Amniotic stem cell (primary cell): ENCODE results near the gene SMAP2.

Source experiments
- DNase-seq: peaks from one replicate; lab custom pipeline; 2025; lab: John Stamatoyannopoulos, UW

SMAP2 gene

DNA sequence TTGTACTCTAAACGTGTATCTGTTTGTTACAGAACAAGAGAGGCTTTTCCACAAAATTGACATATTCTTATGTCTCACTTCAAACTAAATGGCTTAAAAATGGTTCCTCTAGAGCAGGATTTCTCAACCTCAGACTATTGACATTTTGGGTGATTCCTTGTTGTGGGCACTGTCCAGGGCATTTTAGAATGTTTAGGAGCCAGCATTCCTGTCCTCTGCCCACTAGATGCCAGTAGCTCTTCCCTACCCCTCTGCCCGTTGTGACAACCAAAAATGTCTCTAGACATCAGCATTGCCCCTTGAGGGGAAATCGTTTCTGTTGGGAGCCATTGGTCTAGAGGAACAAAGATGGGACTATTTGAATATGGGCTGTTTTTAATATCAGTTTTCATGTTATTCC is 17.3 kb downstream of the SMAP2 start:
- no peak for DNase-seq

DNA sequence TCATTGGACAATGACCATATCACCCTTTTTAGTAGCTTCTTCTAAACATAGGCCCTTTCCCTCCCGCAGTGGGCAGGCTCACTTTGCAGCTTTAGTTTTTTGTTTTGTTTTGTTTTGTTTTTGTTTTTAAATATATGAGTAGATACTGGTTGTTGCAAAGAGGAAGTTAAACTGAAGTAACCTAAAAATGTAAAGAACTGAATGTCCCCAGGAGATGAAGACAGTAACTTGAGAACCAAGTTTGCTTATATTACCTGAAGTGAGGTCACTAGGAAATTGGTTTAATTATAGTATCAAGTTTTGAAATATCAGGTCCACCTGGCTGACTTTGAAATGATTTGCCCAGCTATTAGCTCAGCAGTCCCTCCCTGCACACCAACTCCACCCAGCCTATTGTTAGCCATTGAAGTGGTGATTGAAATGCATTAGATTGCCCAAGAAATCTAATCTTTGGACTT is 18.2 kb downstream of the SMAP2 start:
- no peak for DNase-seq

DNA sequence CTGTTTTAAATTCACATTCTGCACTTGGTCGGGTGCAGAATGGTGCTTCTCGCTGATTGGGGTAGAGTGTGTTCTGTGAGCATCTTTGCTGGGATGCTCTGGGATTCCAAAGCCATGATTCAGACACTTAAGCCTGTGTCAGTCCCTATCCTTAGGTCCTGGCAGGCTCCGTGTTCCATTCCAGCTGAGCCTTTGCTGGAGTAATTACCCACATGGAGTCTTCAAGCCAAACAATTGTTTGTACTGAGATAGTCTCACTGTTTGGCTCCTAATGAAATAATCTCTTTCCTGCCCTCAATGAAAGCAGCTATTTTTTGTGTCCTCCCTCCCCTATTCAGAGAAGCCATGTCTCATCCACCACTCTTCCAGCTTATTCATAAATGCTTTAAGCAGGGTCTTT is 18.7 kb downstream of the SMAP2 start:
- no peak for DNase-seq

DNA sequence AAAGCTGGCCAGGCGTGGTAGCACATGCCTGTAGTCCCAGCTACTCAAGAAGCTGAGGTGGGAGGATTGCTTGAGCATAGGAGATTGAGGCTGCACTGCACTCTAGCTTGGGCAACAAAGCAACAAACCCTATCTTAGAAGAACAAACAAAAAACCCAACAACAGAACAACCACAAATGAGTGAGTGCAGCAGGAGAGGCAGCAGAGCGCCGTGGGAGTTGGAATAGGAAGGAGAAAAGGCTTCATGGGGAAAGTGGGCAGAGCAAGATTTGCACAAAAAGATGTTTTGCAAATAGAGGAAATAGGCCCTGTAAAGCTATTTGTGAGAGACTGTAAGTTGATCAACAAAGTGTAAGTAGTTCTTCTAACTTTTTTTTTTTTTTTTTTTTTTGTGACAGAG is 19.6 kb downstream of the SMAP2 start:
- no peak for DNase-seq

DNA sequence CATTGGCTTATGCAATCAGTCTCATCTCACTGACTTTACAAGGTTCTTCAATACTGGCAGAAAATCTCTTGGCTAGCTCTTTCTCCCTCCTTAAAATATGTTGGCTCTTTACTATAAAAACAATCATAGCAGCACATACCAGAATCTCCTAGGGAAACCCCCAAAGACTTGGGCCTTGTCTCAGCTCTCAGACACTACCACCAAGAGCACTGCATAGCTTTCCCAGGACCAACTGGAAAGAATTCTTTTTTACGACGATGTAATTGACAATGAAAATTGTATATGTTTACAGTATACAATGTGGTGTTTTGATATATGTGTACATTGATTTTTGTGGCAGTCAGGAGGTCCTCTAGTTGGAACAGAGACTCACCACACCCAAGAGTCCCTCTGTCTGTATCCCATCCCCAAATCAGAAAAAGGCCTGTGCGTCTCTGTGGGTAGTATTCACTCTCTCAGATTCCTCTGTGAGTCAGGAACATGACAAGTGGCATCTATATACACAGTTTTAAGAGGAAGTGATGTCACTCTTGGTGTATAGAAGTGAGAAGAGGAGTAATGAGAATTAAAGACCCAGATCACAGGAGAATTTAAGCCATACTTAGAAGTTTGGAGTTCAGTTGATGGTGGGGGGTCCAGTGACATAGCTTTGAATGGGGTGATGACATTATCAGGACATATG is 21.1 kb downstream of the SMAP2 start:
- DNase-seq = no peak

DNA sequence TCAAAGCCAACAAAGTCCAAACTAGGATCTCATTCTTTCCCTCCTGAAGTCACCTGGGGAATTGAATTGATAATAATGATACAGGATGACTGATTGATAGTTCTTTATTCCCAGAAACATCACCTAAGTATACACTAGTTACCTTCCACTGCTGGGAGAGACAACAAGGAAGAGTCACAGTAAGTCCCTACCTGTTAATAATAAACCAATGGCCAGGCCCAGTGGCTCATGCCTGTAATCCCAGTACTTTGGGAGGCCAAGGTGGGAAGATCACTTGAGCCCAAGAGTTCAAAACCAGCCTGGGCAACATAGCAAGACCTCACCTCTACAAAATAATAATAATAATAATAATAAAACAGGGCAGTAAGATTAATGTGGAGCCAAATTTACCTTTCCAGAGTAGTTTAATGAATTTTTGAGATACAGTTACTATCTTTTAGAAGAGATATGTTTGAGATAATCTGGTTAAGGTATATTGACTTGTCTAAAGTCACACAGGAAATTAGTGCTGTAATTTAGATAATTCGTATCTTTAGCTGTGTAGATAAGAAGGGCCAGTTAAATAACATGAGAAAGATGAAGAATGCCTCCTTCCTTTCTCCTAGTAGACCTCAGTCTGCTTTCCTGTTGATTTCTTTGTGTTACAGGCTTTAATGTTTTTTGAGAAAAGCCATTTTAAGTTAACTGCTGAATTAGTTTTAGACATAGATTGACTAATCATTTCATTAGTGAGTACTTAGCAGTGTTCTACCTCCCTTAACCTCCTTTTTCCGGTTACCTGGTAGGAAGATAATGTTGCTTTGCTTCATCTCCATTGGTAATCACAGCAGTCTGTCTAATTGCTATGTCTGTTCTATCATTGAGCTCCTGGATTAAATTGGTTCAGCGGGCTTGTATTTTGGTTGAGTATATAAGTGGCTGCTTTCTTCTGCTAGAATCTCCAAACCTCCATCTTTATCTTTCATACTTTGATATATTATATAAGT is 22.0 kb downstream of the SMAP2 start:
- DNase-seq = no peak

DNA sequence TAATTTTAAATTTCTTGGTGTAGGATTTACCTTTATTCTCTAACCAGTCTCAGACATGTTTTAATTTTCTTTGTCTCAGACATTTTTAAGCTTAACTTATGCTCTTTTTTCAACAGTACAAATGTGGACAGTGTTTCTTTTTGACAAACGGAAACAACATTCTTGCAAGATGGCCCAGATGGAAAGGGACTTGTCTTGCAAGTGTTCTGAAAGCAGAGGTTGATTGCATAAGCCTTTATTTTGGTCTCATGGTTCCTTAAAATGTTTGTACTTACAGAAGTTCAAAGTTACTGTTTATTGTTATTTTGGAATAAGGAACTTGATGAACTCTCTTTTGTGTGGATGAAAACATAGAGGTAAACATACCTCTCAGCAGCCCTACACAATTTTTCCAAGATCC is 22.9 kb downstream of the SMAP2 start:
- DNase-seq = no peak

DNA sequence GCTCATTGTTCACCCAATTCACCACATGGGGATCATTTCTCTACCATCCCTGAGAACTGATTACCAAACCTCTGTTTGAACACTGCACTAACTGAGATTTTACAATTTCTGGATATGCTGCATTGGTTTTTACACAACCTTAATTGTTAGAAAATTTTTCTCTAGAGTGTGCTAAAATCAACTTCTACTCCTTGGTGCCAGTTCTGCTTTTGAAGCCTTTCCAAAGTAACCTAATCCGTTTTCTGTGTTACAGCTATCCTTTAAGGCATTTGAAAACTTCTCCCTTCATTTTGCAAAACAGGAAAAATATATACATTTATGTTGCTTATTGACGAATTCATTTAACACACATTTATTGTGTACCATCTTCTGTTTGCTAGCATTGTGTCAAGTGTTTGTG is 23.7 kb downstream of the SMAP2 start:
- DNase-seq = no peak

DNA sequence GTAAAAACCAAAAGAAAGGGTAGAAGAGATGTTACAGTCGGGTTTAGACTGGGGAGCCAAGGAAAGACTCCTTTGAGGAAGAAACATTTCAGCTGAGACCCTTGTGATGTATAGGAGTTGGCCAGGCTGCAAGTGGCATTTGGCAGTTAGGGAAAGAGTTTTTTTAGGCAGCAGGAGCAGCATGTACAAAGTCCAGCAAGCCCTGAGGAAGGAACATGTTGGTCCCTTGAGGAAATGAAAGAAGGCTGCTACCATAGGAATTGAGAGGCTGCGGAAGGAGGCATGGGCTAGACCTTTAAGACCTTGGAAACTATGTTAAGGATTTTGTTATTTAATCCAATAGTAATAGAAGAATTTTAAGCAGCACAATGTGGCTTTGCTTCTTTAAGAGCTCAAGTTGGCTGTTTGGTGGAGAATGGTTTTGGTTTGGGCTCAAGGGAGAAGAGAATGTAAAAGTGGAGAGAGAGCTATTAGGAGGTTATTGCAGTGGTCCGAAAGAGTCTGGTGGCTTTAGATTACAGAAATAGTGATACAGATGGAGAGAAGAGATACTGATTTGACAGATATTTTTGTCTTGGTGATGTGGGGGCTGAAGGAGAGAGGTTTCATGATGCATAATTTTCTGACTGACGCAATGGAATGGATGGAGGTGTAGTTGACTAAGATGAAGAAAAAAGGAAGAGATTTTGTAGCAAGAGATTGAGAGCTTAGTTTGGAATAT is 26.6 kb downstream of the SMAP2 start:
- DNase-seq = no peak

DNA sequence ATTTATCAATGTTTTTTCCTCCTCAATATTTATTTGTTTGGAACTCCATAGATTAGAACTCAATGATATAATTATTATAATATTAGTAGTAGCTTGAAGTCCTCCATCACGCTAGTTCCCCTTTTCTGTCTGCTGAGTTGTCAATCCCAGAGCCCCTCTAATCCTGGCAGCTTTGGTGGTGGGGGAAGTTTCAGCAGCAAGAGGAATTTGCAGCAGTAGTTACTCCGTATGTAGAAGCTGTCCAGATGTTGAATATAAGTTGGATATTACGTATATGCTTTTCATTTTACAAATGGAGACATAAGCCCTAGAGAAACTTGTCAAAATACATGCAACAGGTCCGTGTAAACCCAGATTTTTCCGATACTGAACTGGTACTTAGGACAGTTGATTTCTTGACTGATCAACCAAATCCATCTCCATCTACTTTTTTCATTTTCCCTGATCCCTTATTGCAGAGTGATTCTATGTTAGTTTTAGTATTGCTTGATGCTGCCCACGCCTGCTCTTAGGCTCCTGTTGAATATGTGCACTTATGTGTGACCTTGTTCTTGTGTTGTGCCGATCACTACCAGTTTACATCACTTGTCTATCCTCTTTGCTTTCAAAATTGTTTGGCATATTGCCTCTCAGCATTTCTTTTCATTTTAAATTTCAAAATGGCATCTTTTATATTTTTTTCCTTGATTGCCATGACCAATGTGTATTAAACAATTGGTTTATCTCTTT is 28.1 kb downstream of the SMAP2 start:
- no peak for DNase-seq

DNA sequence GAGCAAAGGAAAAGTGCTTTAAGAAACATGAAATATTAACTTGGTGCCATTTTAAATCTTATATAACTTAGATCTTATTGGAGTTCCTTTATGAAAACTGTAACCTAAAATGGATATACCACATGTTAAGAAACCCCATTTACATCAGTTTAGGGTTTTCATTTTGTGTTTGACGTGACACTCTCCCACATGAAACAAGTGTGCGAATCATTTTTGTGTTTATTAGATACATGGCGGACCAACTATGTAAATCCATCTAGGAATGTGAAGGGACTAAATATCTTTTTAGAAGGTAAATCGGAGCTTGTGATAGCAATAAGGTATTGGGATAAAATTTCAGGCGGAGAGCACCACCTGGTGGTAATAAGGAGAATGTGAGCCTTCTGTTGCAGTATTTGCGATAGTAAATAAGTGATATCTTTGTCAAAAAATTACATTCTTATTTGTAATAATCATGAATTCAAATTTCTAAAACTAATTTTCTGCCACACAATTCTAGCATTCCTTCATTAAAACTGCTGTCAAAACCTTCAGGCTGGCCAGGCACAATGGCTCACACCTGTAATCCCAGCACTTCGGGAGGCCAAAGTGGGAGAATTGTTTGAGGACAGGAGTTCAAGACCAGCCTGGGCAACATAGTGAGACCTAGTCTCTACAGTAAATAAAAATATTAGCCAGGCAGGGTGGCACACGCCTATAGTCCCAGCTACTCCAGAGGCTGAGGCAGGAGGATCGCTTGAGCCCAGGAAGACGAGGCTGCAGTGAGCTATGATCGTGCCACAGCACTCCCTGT is 31.3 kb downstream of the SMAP2 start:
- no peak for DNase-seq

DNA sequence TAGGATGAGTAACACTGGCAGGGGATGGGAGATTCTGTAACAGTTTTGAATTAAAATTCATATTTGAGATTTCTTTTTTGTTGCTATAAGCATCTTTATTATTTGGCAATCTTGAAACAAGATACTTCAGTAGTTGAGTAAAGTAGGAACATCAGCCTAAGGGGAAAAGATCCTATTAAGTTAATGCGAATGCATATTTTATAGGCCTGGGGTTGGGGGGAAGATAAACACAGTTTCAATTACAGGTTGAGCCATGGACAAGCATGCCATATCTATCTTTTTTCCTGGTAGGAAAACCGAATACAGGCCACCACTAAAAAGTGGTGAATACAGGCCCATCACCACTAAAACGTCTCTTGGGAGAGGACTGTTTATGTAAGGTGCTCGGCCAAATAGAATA is 32.3 kb downstream of the SMAP2 start:
- no peak for DNase-seq

DNA sequence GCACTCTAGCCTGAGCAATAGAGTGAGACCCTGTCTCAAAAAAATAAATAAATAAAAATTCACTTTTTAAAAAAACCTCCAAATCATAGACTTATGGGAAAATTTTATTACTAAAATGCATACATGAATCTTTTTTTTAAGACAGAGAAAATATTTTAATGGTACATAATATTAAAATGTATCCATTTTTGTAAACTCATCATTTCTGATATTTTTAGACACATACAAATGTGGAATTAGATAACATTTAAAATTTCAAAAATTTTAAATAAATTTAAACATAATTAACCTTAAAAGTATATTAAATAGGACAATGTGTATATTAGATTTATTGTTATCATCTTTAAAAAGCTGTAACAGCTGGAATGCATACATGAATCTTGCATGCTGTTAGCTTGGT is 33.9 kb downstream of the SMAP2 start:
- DNase-seq = no peak

DNA sequence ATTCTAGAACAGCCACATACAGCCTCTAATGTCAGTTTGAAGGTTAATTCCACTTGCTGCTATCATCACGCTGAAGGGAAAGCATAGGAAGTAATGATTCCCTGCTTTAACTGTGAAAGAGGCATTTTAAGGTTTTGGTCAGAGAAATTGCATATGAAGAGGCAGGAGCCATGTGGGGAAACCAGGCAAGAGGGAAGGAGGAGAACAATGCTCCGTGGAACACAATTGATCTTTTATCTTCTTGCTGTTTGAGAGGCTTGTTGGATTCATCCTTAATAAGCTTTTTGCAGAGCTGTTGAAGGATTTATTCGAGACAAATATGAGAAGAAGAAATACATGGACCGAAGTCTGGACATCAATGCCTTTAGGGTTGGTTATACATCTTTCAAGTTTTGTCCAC is 35.9 kb downstream of the SMAP2 start:
- DNase-seq = no peak

DNA sequence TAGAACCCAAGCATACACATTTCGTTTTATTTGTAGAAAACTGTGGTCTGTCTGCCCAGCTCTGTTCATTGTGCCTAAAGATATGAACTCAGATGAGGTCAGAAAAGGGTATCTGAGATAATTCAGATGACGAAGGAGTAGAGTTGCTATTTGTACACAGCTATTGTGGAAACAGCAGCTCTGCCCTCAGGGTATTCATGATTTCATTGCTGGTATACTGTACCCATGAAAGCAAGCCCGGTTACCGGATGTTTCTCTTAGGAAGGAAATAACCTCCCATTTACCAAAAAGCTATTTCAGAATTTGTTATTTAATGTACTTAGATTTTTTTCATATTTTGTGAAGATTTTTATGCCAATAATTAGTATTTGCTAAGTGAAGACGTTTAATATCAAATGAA is 37.8 kb downstream of the SMAP2 start:
- DNase-seq = no peak

DNA sequence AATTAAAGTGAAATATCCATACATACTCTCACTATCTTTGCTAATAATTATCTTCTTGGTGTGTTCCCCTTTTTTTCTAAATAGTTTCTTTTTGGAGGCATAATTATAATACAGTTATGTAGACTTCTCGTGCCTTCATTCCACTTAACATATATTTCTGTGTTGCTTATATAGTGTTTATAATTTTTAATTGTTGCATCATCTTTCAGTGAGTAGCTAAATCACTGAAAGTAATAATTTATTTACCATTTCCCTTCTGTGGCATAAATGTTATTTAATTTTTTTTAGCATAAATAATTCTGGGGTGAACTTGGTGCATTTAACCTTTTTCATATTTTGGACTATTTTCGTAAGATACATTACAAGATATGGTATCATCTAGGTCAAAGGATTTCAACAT is 38.3 kb downstream of the SMAP2 start:
- DNase-seq = no peak

DNA sequence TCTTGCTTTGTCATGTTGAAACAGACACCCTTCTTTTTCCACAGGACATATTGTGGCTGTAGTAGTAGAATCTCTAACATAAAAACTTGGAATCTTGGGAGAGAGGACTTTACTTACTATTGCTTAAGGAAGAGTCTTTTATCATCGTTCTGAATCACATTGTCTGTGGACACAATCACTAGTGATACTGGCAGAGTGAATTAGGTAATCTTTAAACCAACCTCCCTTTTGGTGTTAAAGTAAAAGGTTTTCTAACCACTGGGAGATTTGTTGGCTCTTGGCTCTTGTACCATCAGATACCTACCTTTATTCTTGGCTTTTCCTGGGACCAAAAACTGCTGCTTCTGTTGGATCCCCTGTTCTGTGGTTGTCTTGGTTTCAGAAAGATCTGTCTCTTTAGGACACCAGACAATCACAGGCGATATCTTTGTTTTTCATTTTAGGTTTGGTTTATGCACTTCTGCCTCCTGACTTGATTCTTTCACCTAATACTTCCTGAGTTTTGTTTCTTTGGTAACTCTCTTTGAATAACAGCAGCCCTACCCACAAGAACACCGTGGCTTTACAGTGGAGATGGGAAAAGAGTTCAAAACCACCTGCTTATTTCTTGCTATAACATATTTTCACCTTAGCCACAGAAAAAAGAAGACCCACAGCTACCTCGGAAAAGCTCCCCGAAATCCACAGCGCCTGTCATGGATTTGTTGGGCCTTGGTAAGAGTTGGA is 40.2 kb downstream of the SMAP2 start:
- DNase-seq = no peak

DNA sequence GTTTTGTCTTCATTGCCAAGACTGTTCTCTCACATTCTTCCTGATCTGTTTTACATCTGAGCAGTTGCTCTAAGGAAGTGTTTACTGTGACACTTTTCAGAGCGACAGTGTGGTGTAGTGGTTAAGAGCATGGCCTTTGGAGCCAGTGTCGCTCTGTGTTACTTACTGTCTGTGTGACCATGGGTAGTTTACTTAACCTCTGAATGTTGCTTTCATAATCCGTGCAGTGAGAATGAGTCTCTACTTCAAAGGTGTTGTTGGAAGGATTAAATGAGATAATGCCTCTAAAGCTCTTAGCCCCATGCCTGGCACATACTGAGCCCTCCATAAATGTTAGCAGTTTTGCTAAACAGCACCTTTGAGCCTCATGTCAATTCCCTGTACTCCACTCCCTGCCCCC is 40.8 kb downstream of the SMAP2 start:
- DNase-seq = no peak

DNA sequence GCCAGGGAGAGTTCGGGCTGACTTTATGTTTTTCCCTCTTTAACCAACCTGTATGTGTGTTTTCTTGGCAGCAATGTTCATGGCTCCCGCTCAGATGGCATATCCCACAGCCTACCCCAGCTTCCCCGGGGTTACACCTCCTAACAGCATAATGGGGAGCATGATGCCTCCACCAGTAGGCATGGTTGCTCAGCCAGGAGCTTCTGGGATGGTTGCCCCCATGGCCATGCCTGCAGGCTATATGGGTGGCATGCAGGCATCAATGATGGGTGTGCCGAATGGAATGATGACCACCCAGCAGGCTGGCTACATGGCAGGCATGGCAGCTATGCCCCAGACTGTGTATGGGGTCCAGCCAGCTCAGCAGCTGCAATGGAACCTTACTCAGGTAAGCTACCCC is 43.2 kb downstream of the SMAP2 start:
- DNase-seq = no peak
